CD4-positive, CD25-positive, alpha-beta regulatory T cell (primary cell): ENCODE data around the gene AKT1. TPM values are rescaled to one million over a fixed set of nuclear protein-coding genes. Genes with fewer than 3 reads are reported as not detected.

Experiments
- ATAC-seq, 2 donors: fragments of 150-1000 bp; cut with Tn5 transposase; one replicate each; pipeline ENCODE4 v1.10.0; 2021; ENCODE audit warnings: low read depth in 2 of 2, moderate number of reproducible peaks in 2 of 2, moderate library complexity in 1 of 2
- DNase-seq, 3 donors: peaks; one replicate each; pipeline versions ENCODE4 v3.0.0 to v3.0.0-alpha.2; 2012 to 2022; ENCODE audit warnings: mixed read lengths in 1 of 3
- H3K27ac ChIP-seq: one replicate; pipeline ENCODE4 v1.7.0; 2013; ENCODE audit warnings: mild to moderate bottlenecking, low read length; ENCODE audit not compliant: insufficient read depth, poor library complexity, severe bottlenecking
- H3K27me3 ChIP-seq: one replicate; pipeline ENCODE4 v1.7.0; 2013; ENCODE audit warnings: low read length; ENCODE audit not compliant: control insufficient read depth, insufficient read depth
- H3K36me3 ChIP-seq: one replicate; pipeline ENCODE4 v1.7.0; 2013; ENCODE audit warnings: mild to moderate bottlenecking, low read length, moderate library complexity; ENCODE audit not compliant: control insufficient read depth, insufficient read depth
- H3K4me1 ChIP-seq: 2 replicates; pipeline ENCODE4 v1.7.0; 2013; ENCODE audit warnings: mild to moderate bottlenecking, low read length; ENCODE audit not compliant: insufficient read depth, control insufficient read depth, poor library complexity, severe bottlenecking
- H3K4me3 ChIP-seq: one replicate; pipeline ENCODE4 v1.7.0; 2013; ENCODE audit warnings: low read depth, mild to moderate bottlenecking, low read length, moderate library complexity
- H3K9me3 ChIP-seq, 2 experiments: 1 replicate in 1 of 2; 2 replicates in 1 of 2; pipeline ENCODE4 v1.7.0; 2013; ENCODE audit warnings: low read length in 2 of 2, mild to moderate bottlenecking in 1 of 2, moderate library complexity in 1 of 2; ENCODE audit not compliant: control insufficient read depth in 2 of 2
- H3K27ac Mint-ChIP-seq, 3 donors: one replicate each; pipeline ENCODE4 v1.8.0; 2020 to 2022; ENCODE audit warnings: mild to moderate bottlenecking in 3 of 3, mixed read lengths in 3 of 3, moderate library complexity in 2 of 3
- H3K27me3 Mint-ChIP-seq: one replicate; pipeline ENCODE4 v1.8.0; 2022; ENCODE audit warnings: mild to moderate bottlenecking, mixed read lengths
- H3K36me3 Mint-ChIP-seq: one replicate; pipeline ENCODE4 v1.8.0; 2020; ENCODE audit warnings: mixed read lengths
- H3K4me1 Mint-ChIP-seq, 4 donors: one replicate each; pipeline ENCODE4 v1.8.0; 2020 to 2022; ENCODE audit warnings: mixed read lengths in 4 of 4, mild to moderate bottlenecking in 1 of 4
- H3K4me3 Mint-ChIP-seq, 4 donors: one replicate each; pipeline ENCODE4 v1.8.0; 2020 to 2022; ENCODE audit warnings: mild to moderate bottlenecking in 4 of 4, mixed read lengths in 4 of 4, moderate library complexity in 3 of 4
- H3K9me3 Mint-ChIP-seq, 7 donors: one replicate each; pipeline ENCODE4 v1.8.0; 2020 to 2022; ENCODE audit warnings: mixed read lengths in 7 of 7, mild to moderate bottlenecking in 3 of 7, moderate library complexity in 2 of 7
- polyA plus RNA-seq, 4 donors: library from polyadenylated mRNA; unstranded; fragments of 300-500 nt; fragmentation: Illumina TruSeq; gene quantifications; one replicate each; pipeline ENCODE4 v1.2.3, GENCODE V29; 2021
- total RNA-seq: library from RNA; stranded (reverse); gene quantifications from one replicate; pipeline ENCODE4 v1.2.3, GENCODE V29; 2022

AKT1 gene
- total and polyA plus RNA-seq, 5 donors from 2014 or later: 6.3 to 86.0 (median 16.5) TPM

GRCh38 chr14:104739546-104740516, 55.7 kb downstream of the AKT1 start:
- no peaks in the 10 kb centered on the region for H3K27me3 ChIP-seq
- H3K4me1 ChIP-seq: no peaks in the 10 kb centered on the region
- H3K36me3 ChIP-seq: no peaks in the 10 kb centered on the region
- no peaks in the 10 kb centered on the region for H3K9me3 ChIP-seq
- Mint-ChIP-seq H3K36me3 (peaks cover 7% of the 10 kb centered on the region), H3K4me3 (no peak overlapping the region), H3K9me3 (no peaks in the 10 kb centered on the region), H3K27me3 (no peaks in the 10 kb centered on the region), H3K4me1 (no peaks in the 10 kb centered on the region), H3K27ac (peak overlapping the region in 1 of 3 donors; percentile 43)
- no peak overlapping the region for H3K27ac ChIP-seq
- no peak overlapping the region for H3K4me3 ChIP-seq
- no peak for ATAC-seq
- DNase-seq: no peak

GRCh38 chr14:104739026-104739425, 56.5 kb downstream of the AKT1 start:
- H3K27ac ChIP-seq: no peak overlapping the region
- no peaks in the 10 kb centered on the region for H3K36me3 ChIP-seq
- H3K9me3 Mint-ChIP-seq: no peaks in the 10 kb centered on the region

DNA sequence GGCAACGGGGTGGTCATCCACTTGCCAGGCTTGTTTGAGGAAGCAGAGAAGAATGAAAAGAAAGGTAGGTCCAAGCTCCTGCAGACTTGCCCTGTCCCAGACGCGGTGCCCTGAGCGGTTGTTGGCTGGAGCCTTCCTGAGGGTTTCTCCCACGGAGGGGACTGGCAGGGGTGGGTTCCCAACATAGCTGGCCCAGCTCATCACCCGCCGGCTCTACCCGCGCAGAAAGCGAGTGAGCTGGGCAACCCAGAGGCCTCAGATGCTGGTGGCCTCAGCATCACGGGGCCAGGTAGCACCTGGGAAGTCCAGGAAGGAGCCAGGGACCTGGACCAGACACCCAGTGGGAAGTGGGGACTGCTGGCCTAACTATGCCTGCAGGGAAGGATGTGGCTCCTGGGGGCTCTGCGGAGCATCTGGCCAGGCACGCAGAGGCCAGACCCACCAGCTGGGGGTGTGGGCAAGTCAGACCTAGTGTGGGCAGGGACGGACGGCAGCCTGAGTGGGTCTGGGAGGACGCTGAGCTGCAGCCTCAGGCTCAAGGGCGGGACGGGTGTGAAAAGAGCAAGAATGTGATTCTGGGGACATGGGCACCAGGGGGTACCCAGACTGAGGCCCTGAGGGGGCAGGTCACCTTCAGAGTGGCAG, 57.1 kb downstream of the AKT1 start:
- Mint-ChIP-seq H3K27me3 (no peaks in the 10 kb centered on the region), H3K27ac (no peak overlapping the region), H3K4me1 (no peaks in the 10 kb centered on the region), H3K4me3 (no peak overlapping the region), H3K36me3 (peaks cover 7% of the 10 kb centered on the region), H3K9me3 (no peaks in the 10 kb centered on the region)
- Histone ChIP-seq H3K4me3 (no peak overlapping the region), H3K9me3 (no peaks in the 10 kb centered on the region), H3K36me3 (no peaks in the 10 kb centered on the region), H3K4me1 (no peaks in the 10 kb centered on the region), H3K27me3 (no peaks in the 10 kb centered on the region), H3K27ac (no peak overlapping the region)
- ATAC-seq (no peak), DNase-seq (no peak)

More at GRCh38 chr14:104739026-104739425, 56.5 kb downstream of the AKT1 start:
- H3K36me3 Mint-ChIP-seq: peaks cover 7% of the 10 kb centered on the region
- no peaks in the 10 kb centered on the region for H3K4me1 Mint-ChIP-seq
- DNase-seq (no peak), ATAC-seq (no peak)
- no peaks in the 10 kb centered on the region for H3K9me3 ChIP-seq
- H3K4me1 ChIP-seq: no peaks in the 10 kb centered on the region
- no peak overlapping the region for H3K27ac Mint-ChIP-seq
- no peaks in the 10 kb centered on the region for H3K27me3 ChIP-seq
- H3K4me3 ChIP-seq: no peak overlapping the region
- no peaks in the 10 kb centered on the region for H3K27me3 Mint-ChIP-seq
- H3K4me3 Mint-ChIP-seq: no peak overlapping the region

DNA sequence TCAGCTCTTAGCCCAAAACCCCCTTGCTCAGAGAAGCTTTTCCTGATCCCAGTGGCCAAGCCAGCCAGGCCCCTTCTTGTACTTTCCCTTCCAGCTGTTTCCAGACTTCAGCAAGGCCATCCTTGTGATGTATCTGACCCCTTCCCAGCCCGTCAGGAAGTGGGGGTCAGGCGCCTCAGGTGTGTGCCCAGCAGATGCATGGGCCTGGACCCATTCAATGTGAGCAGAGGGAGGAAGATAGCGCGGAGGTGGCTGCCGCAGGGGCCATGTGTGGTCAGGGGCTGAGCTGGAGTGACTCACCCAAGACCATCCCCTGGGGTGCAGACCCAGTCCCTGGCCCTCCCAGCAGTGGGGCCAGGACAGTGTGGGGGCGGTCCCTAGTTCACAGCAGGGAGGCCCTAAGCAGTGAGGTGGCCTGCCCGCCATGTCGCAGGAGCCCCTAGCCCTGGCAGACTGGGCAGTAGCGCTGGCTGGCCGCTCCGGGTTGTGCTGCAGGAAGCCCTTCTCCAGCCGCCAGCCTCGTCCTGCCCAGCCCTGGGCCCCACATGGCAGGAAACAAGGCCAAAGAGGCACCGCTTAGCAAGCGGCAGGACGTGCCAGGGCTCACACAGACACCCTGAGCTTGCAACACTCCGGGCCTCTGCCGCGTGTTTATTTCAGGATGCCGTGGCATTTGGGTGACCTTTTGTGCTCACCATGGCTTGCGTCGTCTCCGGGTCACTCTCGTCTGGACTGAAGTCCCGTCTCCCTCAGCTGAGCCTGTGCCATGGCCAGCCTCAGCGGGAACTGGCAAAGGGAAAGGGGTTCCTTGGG, 59.5 kb downstream of the AKT1 start:
- H3K4me3 Mint-ChIP-seq: no peak overlapping the region
- H3K4me1 Mint-ChIP-seq: no peaks in the 10 kb centered on the region
- Histone ChIP-seq H3K4me1 (no peaks in the 10 kb centered on the region), H3K36me3 (no peaks in the 10 kb centered on the region), H3K9me3 (no peaks in the 10 kb centered on the region), H3K27me3 (no peaks in the 10 kb centered on the region), H3K4me3 (no peak overlapping the region), H3K27ac (no peak overlapping the region)
- no peaks in the 10 kb centered on the region for H3K9me3 Mint-ChIP-seq
- DNase-seq (no peak), ATAC-seq (no peak)
- H3K27me3 Mint-ChIP-seq: no peaks in the 10 kb centered on the region
- H3K36me3 Mint-ChIP-seq: peaks cover 7% of the 10 kb centered on the region
- H3K27ac Mint-ChIP-seq: no peak overlapping the region

DNA sequence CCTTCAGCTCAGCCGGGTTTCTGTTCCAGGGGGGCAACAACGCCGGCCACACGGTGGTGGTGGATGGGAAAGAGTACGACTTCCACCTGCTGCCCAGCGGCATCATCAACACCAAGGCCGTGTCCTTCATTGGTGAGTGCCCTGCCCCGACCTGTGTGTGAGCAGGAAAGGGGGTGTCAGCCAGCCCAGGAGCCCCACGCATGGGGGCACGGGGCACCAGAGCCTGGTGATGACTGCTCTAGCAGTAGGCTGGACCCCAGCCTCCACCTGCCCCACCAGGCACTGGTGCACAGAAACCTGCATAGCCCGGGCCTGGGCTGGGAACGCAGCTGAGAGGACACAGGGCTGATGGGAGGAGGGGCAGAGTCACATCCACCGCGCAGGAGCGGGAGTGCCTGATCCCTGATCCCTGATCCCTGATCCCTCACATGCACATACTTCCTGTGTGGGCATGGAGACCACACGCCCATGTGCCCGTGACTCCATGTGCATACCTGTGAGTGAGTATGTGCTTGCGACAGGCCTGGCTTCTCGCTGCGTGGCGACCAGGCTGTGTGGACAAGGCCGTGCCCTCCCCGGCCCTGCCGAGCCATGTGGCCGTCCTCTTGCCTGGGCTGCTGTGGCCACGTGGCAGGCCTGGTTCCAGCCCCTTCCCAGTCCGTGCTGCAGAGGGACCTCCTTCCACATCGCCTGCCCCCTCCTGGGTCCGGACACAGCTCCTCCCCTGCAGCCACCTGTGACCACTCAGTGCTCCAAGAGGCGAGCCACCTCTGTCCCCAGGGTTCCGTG, 60.4 kb downstream of the AKT1 start:
- Mint-ChIP-seq H3K4me3 (no peak overlapping the region), H3K4me1 (peaks cover 0 to 2% (median 0%) of the 10 kb centered on the region in 4 donors)
- H3K27me3 ChIP-seq: no peaks in the 10 kb centered on the region

GRCh38 chr14:104734601-104734990, 61.0 kb downstream of the AKT1 start:
- Histone ChIP-seq H3K9me3 (no peaks in the 10 kb centered on the region), H3K36me3 (no peaks in the 10 kb centered on the region), H3K4me1 (no peaks in the 10 kb centered on the region), H3K27me3 (no peaks in the 10 kb centered on the region), H3K27ac (no peak overlapping the region), H3K4me3 (no peak overlapping the region)
- H3K27ac Mint-ChIP-seq: no peak overlapping the region
- DNase-seq (no peak), ATAC-seq (no peak)
- no peaks in the 10 kb centered on the region for H3K9me3 Mint-ChIP-seq
- H3K4me3 Mint-ChIP-seq: no peak overlapping the region
- no peaks in the 10 kb centered on the region for H3K36me3 Mint-ChIP-seq
- no peaks in the 10 kb centered on the region for H3K27me3 Mint-ChIP-seq
- peaks cover 0 to 2% (median 0%) of the 10 kb centered on the region in 4 donors for H3K4me1 Mint-ChIP-seq

More for the DNA sequence above, 60.4 kb downstream of the AKT1 start:
- Histone ChIP-seq H3K4me3 (no peak overlapping the region), H3K9me3 (no peaks in the 10 kb centered on the region), H3K27ac (no peak overlapping the region), H3K4me1 (no peaks in the 10 kb centered on the region), H3K36me3 (no peaks in the 10 kb centered on the region)
- Mint-ChIP-seq H3K36me3 (peaks cover 2% of the 10 kb centered on the region), H3K27me3 (no peaks in the 10 kb centered on the region), H3K27ac (no peak overlapping the region), H3K9me3 (no peaks in the 10 kb centered on the region)
- no peak for ATAC-seq
- no peak for DNase-seq

GRCh38 chr14:104734051-104734587, 61.4 kb downstream of the AKT1 start:
- no peaks in the 10 kb centered on the region for H3K27me3 ChIP-seq
- Mint-ChIP-seq H3K9me3 (no peaks in the 10 kb centered on the region), H3K27me3 (no peaks in the 10 kb centered on the region), H3K27ac (no peak overlapping the region), H3K4me1 (peaks cover 0 to 2% (median 0%) of the 10 kb centered on the region in 4 donors), H3K36me3 (no peaks in the 10 kb centered on the region), H3K4me3 (no peak overlapping the region)
- H3K9me3 ChIP-seq: no peaks in the 10 kb centered on the region
- H3K27ac ChIP-seq: no peak overlapping the region
- H3K4me3 ChIP-seq: no peak overlapping the region
- ATAC-seq (no peak), DNase-seq (no peak)
- no peaks in the 10 kb centered on the region for H3K4me1 ChIP-seq
- no peaks in the 10 kb centered on the region for H3K36me3 ChIP-seq
